SK-N-SH (cell line): ENCODE data around the gene CRYBG1. TPM values are rescaled to one million over a fixed set of nuclear protein-coding genes. Genes with fewer than 3 reads are reported as not detected.

Experiments used
- CTCF ChIA-PET: fragments of 300-600, 350-600 bp; formaldehyde crosslinking; extraction: SDS; loops from one replicate; lab custom pipeline; 2021; lab: Yijun Ruan, JAX
- POLR2A ChIA-PET: fragments of 350-600 bp; sonication (Branson Sonifier 250); formaldehyde crosslinking; extraction: SDS; loops from one replicate; lab custom pipeline; 2020; ENCODE audit warnings: antibody characterized with exemption, inconsistent platforms; lab: Yijun Ruan, JAX
- DNase-seq: peaks from one replicate; pipeline ENCODE4 v3.0.0; 2012
- H2AFZ ChIP-seq: fragments of 200-600 bp; sonication (generic); 2 replicates; pipeline ENCODE4 v1.8.1; 2016; ENCODE audit warnings: antibody characterized with exemption, mild to moderate bottlenecking, low read depth
- H3F3A ChIP-seq: fragments of 200-600 bp; sonication (generic); replicated peaks from 2 replicates; pipeline ENCODE3; 2016; ENCODE audit warnings: antibody characterized with exemption, mild to moderate bottlenecking; ENCODE audit not compliant: insufficient read depth
- H3K27ac ChIP-seq, 2 experiments: fragments of 200-500 bp in 1 of 2; fragments of 200-600 bp in 1 of 2; sonication (Bioruptor generic) in 1 of 2; sonication (generic), shearing (Covaris generic) in 1 of 2; 2 replicates each; pipeline versions ENCODE4 v1.5.1 to v1.6.1; 2014 to 2016; ENCODE audit warnings: low read depth in 2 of 2, inconsistent platforms in 1 of 2, low read length in 1 of 2, mild to moderate bottlenecking in 1 of 2, mixed read lengths in 1 of 2
- H3K27me3 ChIP-seq: fragments of 200-600 bp; sonication (generic), shearing (Covaris generic); 2 replicates; pipeline ENCODE4 v1.6.1; 2016; ENCODE audit warnings: mixed run types; ENCODE audit not compliant: insufficient read depth
- H3K36me3 ChIP-seq, 2 experiments: fragments of 200-500 bp in 1 of 2; fragments of 200-600 bp in 1 of 2; sonication (Bioruptor generic) in 1 of 2; sonication (generic) in 1 of 2; replicated peaks in 1 of 2; 2 replicates each; pipeline versions ENCODE3 to v1.5.1; 2014 to 2016; ENCODE audit warnings: low read length in 1 of 2, mild to moderate bottlenecking in 1 of 2; ENCODE audit not compliant: insufficient read depth in 2 of 2, control insufficient read depth in 1 of 2
- H3K4me1 ChIP-seq, 2 experiments: fragments of 200-500 bp in 1 of 2; fragments of 200-600 bp in 1 of 2; sonication (Bioruptor generic) in 1 of 2; sonication (generic), shearing (Covaris generic) in 1 of 2; 2 replicates each; pipeline versions ENCODE4 v1.5.1 to v1.6.1; 2014 to 2016; ENCODE audit warnings: low read depth in 1 of 2, low read length in 1 of 2, mixed run types in 1 of 2; ENCODE audit not compliant: insufficient read depth in 2 of 2, control insufficient read depth in 1 of 2
- H3K4me2 ChIP-seq: fragments of 200-600 bp; sonication (generic), shearing (Covaris generic); 2 replicates; pipeline ENCODE4 v1.6.1; 2017; ENCODE audit warnings: mixed run types
- H3K4me3 ChIP-seq, 2 experiments: fragments of 200-500 bp in 1 of 2; fragments of 200-600 bp in 1 of 2; sonication (Bioruptor generic) in 1 of 2; sonication (generic), shearing (Covaris generic) in 1 of 2; 2 replicates each; pipeline versions ENCODE4 v1.5.1 to v1.8.1; 2014 to 2016; ENCODE audit warnings: low read depth in 2 of 2, inconsistent platforms in 1 of 2, low read length in 1 of 2, mild to moderate bottlenecking in 1 of 2, mixed read lengths in 1 of 2, moderate library complexity in 1 of 2
- H3K79me2 ChIP-seq: fragments of 200-600 bp; sonication (generic); 2 replicates; pipeline ENCODE4 v1.8.1; 2017; ENCODE audit warnings: mild to moderate bottlenecking; ENCODE audit not compliant: insufficient read depth
- H3K9ac ChIP-seq: fragments of 200-600 bp; sonication (generic); 2 replicates; pipeline ENCODE4 v1.6.1; 2017; ENCODE audit warnings: mixed run types
- H3K9me2 ChIP-seq: fragments of 200-600 bp; sonication (generic); 2 replicates; pipeline ENCODE4 v1.6.1; 2017; ENCODE audit warnings: mixed run types
- H3K9me3 ChIP-seq: fragments of 200-600 bp; sonication (generic); 2 replicates; pipeline ENCODE4 v1.6.1; 2017; ENCODE audit warnings: mixed run types, mild to moderate bottlenecking, moderate library complexity
- H4K20me1 ChIP-seq: fragments of 200-600 bp; sonication (generic); 2 replicates; pipeline ENCODE4 v1.6.1; 2017; ENCODE audit warnings: mild to moderate bottlenecking, mixed run types; ENCODE audit not compliant: insufficient read depth
- CTCF ChIP-seq: fragments of 200-600 bp; sonication (generic); IDR thresholded peaks from 2 replicates; pipeline ENCODE4 v1.6.1; 2017; ENCODE audit warnings: antibody characterized with exemption, mild to moderate bottlenecking, moderate library complexity
- ELF1 ChIP-seq: IDR thresholded peaks from 2 replicates; pipeline ENCODE4 v1.4.0; 2012
- FOSL2 ChIP-seq: IDR thresholded peaks from 2 replicates; pipeline ENCODE4 v1.4.0; 2012; ENCODE audit warnings: low read depth, mild to moderate bottlenecking, moderate library complexity, borderline replicate concordance
- FOXJ3 ChIP-seq: sonication (generic); formaldehyde crosslinking; IDR thresholded peaks from 2 replicates; pipeline ENCODE4 v1.5.1; 2020; ENCODE audit warnings: mild to moderate bottlenecking, missing genetic modification reagents
- FOXM1 ChIP-seq: IDR thresholded peaks from 2 replicates; pipeline ENCODE4 v1.4.0; 2012; ENCODE audit warnings: low read depth, mild to moderate bottlenecking
- JUND ChIP-seq: IDR thresholded peaks from 2 replicates; pipeline ENCODE4 v1.4.0; 2012
- MEF2A ChIP-seq: IDR thresholded peaks from 2 replicates; pipeline ENCODE4 v1.4.0; 2012; ENCODE audit warnings: low read depth, borderline replicate concordance
- NRF1 ChIP-seq: IDR thresholded peaks from 2 replicates; pipeline ENCODE4 v1.6.1; 2012; ENCODE audit warnings: low read depth, mild to moderate bottlenecking, low read length
- RAD21 ChIP-seq: IDR thresholded peaks from 2 replicates; pipeline ENCODE4 v1.6.1; 2012; ENCODE audit warnings: mild to moderate bottlenecking, low read length
- RCOR1 ChIP-seq: fragments of 150-350 bp; IDR thresholded peaks from 2 replicates; pipeline ENCODE4 v1.6.1; 2017; ENCODE audit warnings: antibody characterized with exemption, low read length
- RFX5 ChIP-seq: IDR thresholded peaks from 2 replicates; pipeline ENCODE4 v1.6.1; 2012; ENCODE audit warnings: mild to moderate bottlenecking, improper control_type of control experiment, low read length
- SIN3A ChIP-seq: IDR thresholded peaks from 2 replicates; pipeline ENCODE4 v1.6.1; 2012; ENCODE audit warnings: low read depth, mild to moderate bottlenecking, low read length, moderate library complexity, borderline replicate concordance
- TAF1 ChIP-seq: IDR thresholded peaks from 2 replicates; pipeline ENCODE4 v1.6.1; 2012; ENCODE audit warnings: low read depth, mild to moderate bottlenecking, low read length, moderate library complexity, borderline replicate concordance
- TEAD4 ChIP-seq: IDR thresholded peaks from 2 replicates; pipeline ENCODE4 v1.4.0; 2012; ENCODE audit warnings: mild to moderate bottlenecking, borderline replicate concordance; ENCODE audit not compliant: insufficient read depth
- WGBS: methylation state at CpG from one replicate; pipeline ENCODE4 v1.1.6; 2017; ENCODE audit warnings: low lambda C conversion rate; 5-methylcytosine and 5-hydroxymethylcytosine counted together
- polyA plus RNA-seq, 3 experiments: library from polyadenylated mRNA; depleted of rRNA; stranded (reverse); fragments of >200 nt; gene quantifications; 2 replicates each; pipeline ENCODE4 v1.2.3, GENCODE V29; 2012
- TF ChIP-seq, protein P1 (sequence below): IDR thresholded peaks from 2 replicates; pipeline ENCODE4 v1.4.0; 2012; ENCODE audit warnings: low read depth, borderline replicate concordance
- TF ChIP-seq, protein P2 (sequence below): fragments of 150-350 bp; IDR thresholded peaks from 2 replicates; pipeline ENCODE4 v1.6.1; 2017; ENCODE audit warnings: antibody characterized with exemption, low read length, low read depth, borderline replicate concordance
- TF ChIP-seq, protein P3 (sequence below): IDR thresholded peaks from 2 replicates; pipeline ENCODE4 v1.4.0; 2012; ENCODE audit warnings: low read depth
- TF ChIP-seq, protein P4 (sequence below): IDR thresholded peaks from 2 replicates; pipeline ENCODE4 v1.4.0; 2012; ENCODE audit warnings: low read depth, borderline replicate concordance
- TF ChIP-seq, protein P5 (sequence below): IDR thresholded peaks from 2 replicates; pipeline ENCODE4; 2012

The CRYBG1 gene
- polyA plus RNA-seq, 1 of the 3 experiments (the other 2 are of a cell fraction) = 13.8 TPM

DNA sequence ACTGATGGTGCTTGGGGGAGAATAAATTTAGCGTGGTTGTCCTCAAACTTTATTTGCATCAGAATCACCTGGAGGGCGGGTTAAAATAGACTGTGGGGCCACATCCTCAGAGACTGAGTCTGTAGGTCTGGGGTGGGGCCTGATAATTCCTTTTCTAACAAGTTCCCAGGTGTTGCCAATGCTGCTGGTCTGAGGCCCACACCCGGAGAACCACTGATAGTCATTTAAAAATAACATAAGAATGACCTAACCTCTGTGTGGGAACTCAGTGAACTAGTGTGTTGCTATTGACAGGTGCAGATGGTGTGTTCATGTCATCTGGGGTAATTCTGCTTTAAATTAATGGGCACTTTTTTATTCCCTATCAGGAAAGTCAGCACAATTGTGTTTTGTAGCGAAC lies 204.0 kb downstream of the CRYBG1 start:
- POLR2A ChIA-PET = no interaction called here
- WGBS = 70% methylated on average over 4 of the region's 4 CpGs
- DNase-seq = no peak
- Histone ChIP-seq H3K4me3 (no peak overlapping the region), H3F3A (peaks cover 25% of the 10 kb centered on the region), H3K27me3 (no peaks in the 10 kb centered on the region), H3K4me2 (no peak overlapping the region), H3K9ac (no peak overlapping the region), H3K27ac (0 out of 4 replicates have a peak overlapping the region, but pooled peaks of 1 of the 2 experiments have one; percentile 2), H3K9me3 (no peaks in the 10 kb centered on the region), H2AFZ (no peak overlapping the region)
- TF ChIP-seq, protein P1, sequence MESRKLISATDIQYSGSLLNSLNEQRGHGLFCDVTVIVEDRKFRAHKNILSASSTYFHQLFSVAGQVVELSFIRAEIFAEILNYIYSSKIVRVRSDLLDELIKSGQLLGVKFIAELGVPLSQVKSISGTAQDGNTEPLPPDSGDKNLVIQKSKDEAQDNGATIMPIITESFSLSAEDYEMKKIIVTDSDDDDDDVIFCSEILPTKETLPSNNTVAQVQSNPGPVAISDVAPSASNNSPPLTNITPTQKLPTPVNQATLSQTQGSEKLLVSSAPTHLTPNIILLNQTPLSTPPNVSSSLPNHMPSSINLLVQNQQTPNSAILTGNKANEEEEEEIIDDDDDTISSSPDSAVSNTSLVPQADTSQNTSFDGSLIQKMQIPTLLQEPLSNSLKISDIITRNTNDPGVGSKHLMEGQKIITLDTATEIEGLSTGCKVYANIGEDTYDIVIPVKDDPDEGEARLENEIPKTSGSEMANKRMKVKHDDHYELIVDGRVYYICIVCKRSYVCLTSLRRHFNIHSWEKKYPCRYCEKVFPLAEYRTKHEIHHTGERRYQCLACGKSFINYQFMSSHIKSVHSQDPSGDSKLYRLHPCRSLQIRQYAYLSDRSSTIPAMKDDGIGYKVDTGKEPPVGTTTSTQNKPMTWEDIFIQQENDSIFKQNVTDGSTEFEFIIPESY = no peak
- TF ChIP-seq RAD21 = no peak
- TF ChIP-seq TEAD4 = no peak
- TF ChIP-seq, protein P2, sequence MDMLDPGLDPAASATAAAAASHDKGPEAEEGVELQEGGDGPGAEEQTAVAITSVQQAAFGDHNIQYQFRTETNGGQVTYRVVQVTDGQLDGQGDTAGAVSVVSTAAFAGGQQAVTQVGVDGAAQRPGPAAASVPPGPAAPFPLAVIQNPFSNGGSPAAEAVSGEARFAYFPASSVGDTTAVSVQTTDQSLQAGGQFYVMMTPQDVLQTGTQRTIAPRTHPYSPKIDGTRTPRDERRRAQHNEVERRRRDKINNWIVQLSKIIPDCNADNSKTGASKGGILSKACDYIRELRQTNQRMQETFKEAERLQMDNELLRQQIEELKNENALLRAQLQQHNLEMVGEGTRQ = no peak
- TF ChIP-seq, protein P3, sequence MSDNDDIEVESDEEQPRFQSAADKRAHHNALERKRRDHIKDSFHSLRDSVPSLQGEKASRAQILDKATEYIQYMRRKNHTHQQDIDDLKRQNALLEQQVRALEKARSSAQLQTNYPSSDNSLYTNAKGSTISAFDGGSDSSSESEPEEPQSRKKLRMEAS = no peak
- no peak for TF ChIP-seq RFX5
- TF ChIP-seq CTCF = no peak
- TF ChIP-seq MEF2A = no peak
- TF ChIP-seq NRF1 = no peak
- TF ChIP-seq, protein P4, sequence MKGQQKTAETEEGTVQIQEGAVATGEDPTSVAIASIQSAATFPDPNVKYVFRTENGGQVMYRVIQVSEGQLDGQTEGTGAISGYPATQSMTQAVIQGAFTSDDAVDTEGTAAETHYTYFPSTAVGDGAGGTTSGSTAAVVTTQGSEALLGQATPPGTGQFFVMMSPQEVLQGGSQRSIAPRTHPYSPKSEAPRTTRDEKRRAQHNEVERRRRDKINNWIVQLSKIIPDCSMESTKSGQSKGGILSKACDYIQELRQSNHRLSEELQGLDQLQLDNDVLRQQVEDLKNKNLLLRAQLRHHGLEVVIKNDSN = no peak
- TF ChIP-seq, all 33 proteins: peak for 0
- Histone ChIP-seq H3K4me1 (peaks cover 0 to 14% of the 10 kb centered on the region in 2 experiments; a peak in 3 of 4 replicates), H3K79me2 (no peaks in the 10 kb centered on the region), H4K20me1 (no peaks in the 10 kb centered on the region), H3K9me2 (no peaks in the 10 kb centered on the region), H3K36me3 (peaks cover 44 to 60% of the 10 kb centered on the region in 2 experiments)
- CTCF ChIA-PET = interaction anchor here (1.6 to 10.4 kb wide), 6 partner anchors 116 to 433 kb away, joined by 4 to 85 read pairs (median 18); partner anchors contain the start of gene CRYBG1

DNA sequence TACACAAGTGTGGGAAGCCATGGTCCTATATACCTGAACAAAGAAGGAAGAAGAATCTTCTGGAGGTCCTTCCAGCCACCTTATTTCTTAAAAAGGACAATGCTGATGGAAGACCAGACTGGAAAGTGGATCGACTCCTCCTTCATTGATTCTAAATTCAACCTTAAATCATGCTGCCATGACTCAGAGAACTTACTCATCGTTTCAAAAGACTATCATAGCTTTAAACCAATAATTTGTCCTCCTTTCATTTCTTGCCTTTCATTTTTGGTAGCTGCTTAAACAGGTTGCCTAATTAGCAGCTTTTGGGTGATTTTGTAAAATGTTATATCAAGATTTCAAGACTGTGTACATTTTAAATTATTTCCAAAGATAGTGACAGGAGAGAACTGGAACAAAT lies 208.0 kb downstream of the CRYBG1 start:
- no peak overlapping the region for H3K9ac ChIP-seq
- ChIA-PET POLR2A (no interaction called here), CTCF (interaction anchor here (3.6 to 10.4 kb wide), 3 partner anchors 123 to 413 kb away, joined by 8 to 85 read pairs (median 19); partner anchors contain the start of gene CRYBG1)
- H3K27me3 ChIP-seq = no peaks in the 10 kb centered on the region
- H3K27ac ChIP-seq = no peak overlapping the region
- TF ChIP-seq FOSL2 (peak; percentile 68; the same call in 1 of the 2 replicates), TAF1 (no peak), FOXM1 (no peak), JUND (peak; percentile 35; the same call in 1 of the 2 replicates), ELF1 (no peak), NRF1 (no peak), SIN3A (no peak), FOXJ3 (no peak), RCOR1 (no peak)
- TF ChIP-seq, protein P2 = no peak
- TF ChIP-seq, protein P5, sequence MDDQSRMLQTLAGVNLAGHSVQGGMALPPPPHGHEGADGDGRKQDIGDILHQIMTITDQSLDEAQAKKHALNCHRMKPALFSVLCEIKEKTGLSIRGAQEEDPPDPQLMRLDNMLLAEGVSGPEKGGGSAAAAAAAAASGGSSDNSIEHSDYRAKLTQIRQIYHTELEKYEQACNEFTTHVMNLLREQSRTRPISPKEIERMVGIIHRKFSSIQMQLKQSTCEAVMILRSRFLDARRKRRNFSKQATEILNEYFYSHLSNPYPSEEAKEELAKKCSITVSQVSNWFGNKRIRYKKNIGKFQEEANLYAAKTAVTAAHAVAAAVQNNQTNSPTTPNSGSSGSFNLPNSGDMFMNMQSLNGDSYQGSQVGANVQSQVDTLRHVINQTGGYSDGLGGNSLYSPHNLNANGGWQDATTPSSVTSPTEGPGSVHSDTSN = peak; percentile 63
- H3K4me3 ChIP-seq = no peak overlapping the region
- H4K20me1 ChIP-seq = no peaks in the 10 kb centered on the region
- peaks cover 49 to 64% of the 10 kb centered on the region in 2 experiments for H3K36me3 ChIP-seq
- no peaks in the 10 kb centered on the region for H3K79me2 ChIP-seq
- DNase-seq = no peak
- 32% methylated on average over 2 of the region's 2 CpGs for WGBS
- H3K4me2 ChIP-seq = no peak overlapping the region
- H3K9me3 ChIP-seq = no peaks in the 10 kb centered on the region
- H3K4me1 ChIP-seq = peaks cover 0 to 9% of the 10 kb centered on the region in 2 experiments; a peak in 2 of 4 replicates
- no peaks in the 10 kb centered on the region for H3K9me2 ChIP-seq
- H2AFZ ChIP-seq = no peak overlapping the region
- H3F3A ChIP-seq = peaks cover 12% of the 10 kb centered on the region
